HG03103 (cell line): ENCODE data around the gene OBSCN.
"Not testable (repeated sequence)": the region's sequence is repeated elsewhere in the genome, so short reads cannot be mapped to it uniquely, and the experiment has no call there.

Source experiments
- ATAC-seq: cut with Tn5 transposase; IDR thresholded peaks from one replicate; pipeline ENCODE4 v1.9.1; 2021; ENCODE audit warnings: low read depth; ENCODE audit not compliant: unreplicated experiment

The OBSCN gene

DNA sequence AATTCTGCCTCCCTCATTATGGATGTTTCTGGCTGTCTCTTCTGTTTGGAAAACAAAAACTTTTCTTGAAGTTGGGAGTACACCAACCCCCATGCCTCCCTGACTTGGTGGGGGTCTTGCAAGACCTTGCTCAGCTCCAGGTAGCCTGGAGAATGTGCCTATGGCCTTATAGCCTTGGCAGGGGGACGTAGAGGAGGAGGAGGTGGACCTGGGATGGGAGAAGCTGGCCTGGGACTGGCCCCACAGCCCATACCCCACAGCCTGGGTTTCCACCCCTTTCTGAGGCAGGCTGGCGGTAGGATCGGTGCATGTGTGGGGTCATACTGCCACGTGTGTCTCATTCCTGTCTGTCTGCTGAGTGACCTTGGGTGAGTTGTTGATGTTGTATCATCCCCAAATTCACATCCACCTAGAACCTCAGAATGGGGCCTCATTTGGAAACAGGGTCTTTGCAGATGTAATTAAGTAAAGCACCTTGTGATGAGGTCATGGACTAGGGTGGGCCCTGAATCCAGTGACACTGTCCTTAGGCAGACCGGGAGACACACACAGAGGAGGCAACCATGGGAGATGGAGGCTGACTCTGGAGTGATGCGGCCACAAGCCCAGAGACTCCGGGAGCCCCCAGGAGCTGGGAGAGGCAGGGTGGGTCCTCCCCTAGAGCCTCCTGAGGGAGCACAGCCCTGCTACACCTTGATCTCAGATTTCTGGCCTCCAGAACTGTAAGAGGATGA, 18.5 kb downstream of the OBSCN start:
- ATAC-seq, result no peak

DNA sequence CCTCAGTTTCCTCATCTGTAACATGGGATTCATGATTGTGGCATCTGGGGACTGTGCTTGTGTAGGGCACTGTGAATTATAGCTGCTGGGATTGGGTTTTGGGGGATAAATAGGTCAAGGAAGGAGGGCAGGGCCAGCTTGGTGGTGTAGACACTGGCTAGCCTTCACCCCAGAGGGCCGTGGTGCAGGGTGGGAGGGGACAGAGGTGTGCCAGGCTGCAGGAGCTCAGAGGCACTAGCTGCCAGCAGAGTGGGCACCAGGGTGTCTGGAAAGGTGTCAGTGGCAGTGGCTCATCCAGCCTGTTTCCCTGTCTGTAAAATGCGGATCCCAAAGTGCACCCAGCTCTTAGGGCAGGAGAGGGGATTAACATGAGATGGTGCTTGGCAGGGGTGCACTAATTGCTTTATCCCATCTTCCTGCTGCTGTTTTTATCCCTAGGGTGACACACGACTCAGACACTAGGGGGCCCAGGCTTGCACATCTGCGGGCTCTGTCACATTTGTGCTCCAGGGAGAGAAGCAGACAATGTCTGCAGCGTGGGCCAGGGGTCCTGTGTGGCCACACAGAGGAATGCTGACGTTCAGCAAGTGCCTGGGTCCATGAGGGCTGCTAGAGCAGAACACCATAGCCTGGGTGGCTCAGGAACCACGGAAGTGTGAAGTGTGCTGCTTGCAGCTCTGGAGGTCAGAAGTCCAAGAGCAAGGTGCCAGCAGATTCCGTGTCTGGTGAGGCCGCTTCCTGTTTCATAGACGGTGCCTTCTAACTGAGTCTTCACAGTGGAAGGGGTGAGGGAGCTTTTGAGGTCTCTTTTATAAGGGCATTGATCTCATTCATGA, 19.3 kb downstream of the OBSCN start:
- ATAC-seq, result no peak

DNA sequence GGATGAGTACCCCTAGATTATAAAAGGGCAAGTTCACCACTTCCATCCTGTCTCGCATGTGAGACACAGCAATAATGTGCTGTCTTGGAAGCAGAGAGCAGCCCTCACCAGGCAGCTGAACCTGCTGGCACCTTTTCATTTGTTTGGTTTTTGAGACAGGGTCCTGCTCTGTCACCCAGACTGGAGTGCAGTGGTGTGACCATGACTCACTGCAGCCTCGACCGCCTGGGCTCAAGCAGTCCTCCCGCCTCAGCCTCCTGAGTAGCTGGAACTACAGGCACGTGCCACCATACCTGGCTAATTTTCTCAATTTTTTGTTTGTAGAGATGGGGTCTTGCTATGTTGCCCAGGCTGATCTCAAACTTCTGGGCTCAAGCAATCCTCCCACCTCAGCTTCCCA, 20.3 kb downstream of the OBSCN start:
- ATAC-seq, result not testable (repeated sequence)

DNA sequence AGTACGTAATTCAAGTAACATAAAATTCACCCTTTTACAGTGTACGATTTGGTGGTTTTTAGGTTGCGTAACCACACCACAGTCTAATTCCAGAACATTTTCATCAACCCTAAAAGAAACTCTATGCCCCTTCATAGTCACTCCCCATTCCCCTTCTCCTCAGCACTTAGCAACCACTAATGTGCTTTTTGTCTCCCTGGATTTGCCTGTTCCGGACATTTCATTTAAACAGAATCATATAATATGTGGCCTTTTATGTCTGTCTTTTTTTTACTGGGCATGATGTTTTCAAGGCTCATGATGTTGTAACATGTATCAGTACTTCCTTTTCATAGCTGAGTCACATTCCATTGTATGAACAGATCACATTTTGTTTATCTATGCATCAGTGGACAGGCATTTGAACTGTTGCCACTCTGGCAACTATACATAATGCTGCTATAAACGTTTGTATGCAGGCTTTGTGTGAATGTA, 20.8 kb downstream of the OBSCN start:
- ATAC-seq, result no peak

DNA sequence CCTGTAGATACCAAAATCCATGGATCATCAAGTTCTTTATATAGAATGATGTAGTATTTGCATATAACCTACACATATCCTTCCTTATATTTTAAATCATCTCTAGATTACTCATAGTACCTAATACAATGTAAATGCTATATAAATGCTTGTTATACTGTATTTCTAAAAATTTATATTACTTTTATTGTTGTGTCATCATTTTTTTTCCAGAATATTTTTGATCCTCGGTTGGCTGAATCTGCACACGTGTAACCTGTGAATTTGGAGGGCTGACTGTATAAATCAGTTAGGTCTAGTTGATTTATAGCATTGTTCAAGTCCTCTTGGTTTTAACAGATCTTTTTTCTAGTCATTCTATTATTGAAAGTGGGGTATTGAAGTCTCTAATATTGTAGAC, 23.3 kb downstream of the OBSCN start:
- ATAC-seq, result no peak

DNA sequence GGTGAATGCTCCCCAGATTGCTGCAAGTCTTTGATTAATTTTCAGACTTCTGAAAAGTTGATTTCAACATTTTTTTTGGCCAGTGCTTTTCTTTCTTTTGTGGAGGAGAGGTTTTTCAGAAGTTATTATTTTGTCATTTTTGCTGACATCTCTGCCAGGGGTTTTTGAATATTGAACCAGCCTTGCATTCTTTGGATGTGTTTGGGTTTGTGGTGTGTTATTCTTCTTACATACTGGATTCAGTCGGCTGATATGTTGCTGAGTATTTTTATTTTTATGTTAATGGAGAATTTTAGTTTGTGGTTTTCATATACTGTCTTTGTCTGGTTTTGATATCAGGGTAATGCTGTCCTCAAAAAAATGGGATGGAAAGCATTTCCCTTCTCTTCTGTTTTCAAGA, 25.3 kb downstream of the OBSCN start:
- ATAC-seq, result no peak

DNA sequence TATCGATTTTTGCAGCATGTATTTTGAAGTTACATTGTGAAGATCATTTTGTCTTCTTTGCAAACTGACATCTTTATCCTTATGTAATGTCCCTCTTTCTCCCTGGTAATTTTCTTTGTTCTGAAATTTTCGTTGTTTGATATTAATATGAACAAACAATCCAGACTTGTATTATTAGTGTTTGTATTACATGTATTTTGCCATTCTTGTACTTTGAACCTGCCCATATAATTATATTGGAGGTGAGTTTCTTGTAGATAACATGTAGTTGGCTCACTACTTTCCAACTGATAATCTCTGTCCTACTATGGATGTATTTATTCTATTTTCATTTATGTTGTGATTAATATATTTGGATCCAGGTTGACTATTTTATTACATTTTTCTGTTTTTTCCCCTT, 27.1 kb downstream of the OBSCN start:
- no peak for ATAC-seq

DNA sequence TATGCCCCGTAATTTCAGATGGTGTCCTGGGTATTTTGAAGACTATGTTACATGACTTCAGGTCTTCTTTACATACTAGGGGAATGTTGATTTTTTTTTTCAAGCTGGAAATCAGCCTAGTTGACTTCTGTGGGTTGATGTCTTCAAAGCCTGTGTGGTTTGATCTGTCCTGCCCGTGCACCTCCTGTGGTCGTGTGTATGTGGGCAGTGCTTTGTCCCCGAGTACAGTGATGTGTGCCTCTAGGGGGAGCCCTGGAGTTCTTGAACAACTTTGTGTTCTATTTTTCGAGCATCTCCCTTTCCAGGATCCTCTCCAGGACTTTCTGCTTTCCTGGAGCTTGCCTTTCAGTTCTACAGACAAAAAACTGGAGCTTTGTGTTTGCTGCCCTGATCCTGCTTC, 28.9 kb downstream of the OBSCN start:
- no peak for ATAC-seq

DNA sequence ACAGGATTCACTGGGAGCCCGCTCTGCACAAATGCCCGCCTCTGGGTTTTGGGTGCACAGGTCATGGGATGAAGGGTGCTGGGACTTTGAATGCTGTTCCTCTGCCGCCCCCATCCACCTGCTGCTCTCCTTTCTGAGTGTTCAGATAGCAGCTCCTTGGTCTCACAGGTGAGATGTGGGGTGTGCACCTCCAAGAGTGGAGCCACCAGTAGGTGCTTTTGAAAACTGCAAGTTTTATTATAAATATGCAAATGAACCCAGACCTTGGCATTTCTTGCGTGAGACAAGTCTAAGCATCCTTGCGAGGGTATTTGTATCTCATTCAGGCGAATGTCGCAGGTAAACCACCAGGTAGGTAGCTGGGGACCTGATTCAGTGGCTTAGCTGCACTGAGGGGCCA, 30.2 kb downstream of the OBSCN start:
- ATAC-seq, result no peak

DNA sequence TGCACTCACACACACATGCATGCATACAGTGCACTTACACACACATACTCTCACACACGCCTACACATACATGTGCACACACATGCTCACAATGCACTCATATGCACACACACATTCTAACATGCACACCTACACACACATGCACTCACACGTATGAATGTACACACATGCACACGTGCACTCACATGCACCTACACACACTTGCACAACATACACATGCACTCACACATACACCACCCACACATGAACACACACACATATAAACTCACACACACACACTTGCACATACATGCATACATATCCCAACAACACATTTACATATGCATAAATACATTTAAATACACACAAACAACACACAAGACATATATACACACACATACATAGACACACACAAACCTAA, 30.6 kb downstream of the OBSCN start:
- no peak for ATAC-seq

DNA sequence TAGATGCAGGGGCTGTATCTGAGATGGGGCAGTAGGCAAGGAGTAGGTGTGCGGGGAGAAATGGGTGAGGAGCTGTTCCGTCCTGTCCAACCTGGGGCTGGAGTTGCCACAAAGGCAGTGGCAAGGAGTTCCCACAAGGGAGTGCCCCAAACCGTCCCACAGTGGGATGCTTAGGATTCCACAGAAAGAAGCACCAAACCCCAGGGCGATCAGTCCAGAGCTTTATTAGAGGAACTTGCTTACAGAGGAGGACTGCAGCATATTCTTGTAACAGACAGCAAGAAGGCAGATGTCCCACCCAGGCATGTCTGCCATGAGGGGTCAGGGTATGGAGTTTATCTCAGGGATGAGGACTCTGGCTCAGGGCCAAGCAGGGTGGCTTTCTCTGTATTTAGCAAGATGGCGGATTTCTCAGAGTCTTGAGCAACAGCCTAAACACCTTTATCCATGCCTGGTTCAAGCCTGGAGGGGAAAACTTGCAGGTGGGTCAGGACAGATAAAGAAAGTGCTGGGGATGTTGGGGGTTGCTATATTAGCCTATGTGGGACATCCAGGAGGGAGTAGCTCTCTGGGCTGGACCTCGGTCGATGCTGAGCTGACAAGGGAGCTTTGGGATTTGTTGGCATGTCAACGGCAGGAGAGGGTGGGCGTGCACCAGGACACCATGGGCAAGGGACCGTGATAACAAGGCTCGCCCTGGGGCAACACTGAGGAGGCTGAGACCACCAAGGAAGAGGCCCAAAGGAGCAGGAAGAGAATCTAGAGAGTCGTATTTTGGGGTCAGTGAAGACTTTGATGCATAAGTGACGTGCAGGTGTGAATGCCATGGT, 32.8 kb downstream of the OBSCN start:
- ATAC-seq, result no peak

DNA sequence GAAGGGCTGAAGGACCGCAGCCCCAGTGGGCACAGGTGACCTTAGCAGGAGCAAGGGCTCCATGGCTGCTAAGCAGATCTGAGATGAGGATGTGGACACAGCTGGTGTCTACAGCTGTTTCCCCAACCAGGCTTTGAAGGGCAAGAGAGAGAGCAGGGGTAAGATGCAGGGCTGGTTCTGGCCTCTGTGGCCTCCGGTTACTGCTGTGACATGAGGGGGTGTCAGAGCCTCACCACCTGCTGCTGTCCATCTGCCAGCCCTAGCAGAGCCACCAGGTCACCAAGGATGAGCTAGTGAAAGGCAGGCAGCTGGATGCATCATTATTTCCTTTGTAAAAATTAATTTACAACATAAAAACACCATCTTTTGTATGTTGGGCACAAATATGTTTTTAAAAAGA, 33.4 kb downstream of the OBSCN start:
- no peak for ATAC-seq

DNA sequence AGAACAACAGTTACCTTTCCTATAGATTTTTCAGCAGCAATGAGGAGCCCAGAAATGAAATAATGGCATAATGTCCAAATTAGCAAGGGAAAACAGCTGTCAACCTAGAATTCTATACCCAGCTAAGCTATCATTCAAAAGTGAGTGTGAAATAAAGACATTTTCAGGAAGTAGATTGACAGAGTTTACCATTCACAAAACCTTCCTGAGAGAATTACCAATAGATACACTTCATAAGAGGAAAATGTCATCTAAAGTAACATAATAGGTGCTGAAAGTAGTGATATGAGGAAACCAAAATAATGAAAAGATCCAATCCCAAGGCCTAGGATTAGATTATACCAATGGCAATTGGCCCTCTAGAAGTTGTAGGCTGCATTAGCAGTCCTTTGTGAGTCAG, 34.6 kb downstream of the OBSCN start:
- ATAC-seq, result no peak

DNA sequence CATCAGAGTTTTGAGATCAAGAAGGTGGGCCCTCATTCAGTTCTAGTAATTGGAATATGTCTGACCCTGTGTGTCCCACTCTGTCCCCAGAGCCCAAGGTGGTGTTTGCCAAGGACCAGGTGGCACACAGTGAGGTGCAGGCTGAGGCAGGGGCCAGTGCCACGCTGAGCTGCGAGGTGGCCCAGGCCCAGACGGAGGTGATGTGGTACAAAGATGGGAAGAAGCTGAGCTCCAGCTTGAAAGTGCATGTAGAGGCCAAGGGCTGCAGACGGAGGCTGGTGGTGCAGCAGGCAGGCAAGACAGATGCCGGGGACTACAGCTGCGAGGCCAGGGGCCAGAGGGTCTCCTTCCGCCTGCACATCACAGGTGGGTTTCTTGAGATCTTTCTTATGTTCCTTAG, 35.2 kb downstream of the OBSCN start:
- no peak for ATAC-seq

DNA sequence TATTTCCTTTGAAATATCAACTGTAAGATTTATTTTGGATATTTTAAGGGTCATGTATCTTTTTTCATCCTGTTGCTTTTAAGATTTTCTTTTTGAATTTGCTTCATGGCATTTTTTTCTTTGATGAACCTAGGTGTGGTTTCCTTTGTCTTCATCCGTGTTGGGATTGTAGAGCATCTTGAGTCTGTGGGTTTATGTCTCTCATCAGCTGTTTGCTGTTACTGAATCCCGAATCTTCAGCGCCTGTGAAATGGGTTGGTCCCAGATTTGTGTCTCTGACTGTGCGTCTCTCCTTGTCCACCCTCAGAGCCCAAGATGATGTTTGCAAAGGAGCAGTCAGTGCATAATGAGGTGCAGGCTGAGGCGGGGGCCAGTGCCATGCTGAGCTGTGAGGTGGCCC, 36.1 kb downstream of the OBSCN start:
- ATAC-seq, result not testable (repeated sequence)

DNA sequence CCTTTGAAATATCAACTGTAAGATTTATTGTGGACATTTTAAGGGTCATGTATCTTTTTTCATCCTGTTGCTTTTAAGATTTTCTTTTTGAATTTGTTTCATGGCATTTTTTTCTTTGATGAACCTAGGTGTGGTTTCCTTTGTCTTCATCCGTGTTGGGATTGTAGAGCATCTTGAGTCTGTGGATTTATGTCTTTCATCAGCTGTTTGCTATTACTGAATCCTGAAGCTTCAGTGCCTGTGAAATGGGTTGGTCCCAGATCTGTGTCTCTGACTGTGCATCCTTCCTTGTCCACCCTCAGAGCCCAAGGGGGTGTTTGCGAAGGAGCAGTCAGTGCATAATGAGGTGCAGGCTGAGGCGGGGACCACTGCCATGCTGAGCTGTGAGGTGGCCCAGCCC, 37.3 kb downstream of the OBSCN start:
- ATAC-seq, result no peak

DNA sequence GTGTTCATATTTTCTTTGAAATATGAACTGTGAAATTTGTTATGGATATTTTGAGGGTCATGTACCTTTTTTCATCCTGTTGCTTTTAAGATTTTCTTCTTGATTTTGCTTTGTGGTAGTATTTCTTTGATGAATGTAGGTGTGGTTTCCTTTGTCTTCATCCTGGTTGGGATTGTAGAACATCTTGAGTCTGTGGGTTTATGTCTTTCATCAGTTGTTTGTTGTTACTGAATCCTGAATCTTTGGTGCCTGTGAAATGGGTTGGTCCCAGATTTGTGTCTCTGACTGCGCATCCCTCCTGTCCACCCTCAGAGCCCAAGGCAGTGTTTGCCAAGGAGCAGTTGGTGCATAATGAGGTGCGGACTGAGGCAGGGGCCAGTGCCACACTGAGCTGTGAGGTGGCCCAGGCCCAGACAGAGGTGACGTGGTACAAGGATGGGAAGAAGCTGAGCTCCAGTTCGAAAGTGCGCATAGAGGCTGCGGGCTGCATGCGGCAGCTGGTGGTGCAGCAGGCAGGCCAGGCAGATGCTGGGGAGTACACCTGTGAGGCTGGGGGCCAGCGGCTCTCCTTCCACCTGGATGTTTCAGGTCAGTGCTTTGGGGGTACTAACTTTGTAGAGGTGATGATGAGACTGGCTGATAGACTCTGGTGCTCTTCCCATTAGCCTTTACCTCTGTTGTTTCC, 38.5 kb downstream of the OBSCN start:
- no peak for ATAC-seq

DNA sequence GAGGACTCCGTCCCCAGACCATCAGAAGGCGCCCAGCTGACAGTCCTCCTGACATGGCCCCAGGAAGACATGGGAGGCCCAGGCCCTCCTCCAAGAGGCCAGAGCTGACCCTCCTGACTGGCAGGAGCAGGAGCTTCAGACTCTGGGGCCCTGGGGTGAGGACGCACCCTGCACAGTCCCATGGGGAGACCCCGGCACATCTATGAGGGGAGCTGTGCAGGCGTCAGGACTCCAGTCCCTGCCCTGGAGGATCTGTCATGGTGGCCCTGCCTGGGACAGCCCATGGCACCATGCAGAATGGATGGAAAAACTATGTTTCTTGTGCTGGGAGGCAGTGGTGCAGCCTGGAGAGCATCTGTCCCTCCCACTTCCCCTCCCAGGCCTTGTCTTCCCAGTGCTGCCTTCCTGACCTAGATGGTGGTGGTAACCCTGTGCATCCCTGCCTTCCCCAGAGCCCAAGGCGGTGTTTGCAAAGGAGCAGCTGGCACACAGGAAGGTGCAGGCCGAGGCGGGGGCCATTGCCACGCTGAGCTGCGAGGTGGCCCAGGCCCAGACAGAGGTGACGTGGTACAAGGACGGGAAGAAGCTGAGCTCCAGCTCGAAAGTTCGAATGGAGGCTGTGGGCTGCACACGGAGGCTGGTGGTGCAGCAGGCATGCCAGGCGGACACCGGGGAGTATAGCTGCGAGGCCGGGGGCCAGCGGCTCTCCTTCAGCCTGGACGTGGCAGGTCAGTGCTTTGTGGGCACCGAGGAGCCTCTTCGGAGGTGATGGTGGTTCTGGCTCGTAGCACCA, 41.9 kb downstream of the OBSCN start:
- no peak for ATAC-seq

DNA sequence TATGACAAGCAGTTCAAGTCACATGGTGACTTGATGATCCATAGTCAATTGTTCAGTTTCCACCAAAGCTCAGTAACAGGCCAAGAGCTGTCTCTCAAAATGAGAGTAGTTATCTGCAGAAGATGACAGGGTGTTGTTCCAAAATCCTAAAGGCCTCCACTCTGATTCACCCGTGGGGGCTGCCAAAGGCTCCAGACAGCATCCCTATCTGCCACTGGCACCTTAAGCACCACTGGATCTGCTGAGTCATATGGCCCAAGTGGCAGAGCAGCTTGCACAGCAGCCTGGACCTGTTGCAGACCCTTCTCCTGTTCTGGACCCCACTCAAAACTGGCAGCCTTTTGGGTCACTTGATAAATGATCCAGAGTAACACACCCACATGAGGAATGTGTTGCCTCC, 44.6 kb downstream of the OBSCN start:
- ATAC-seq, result not testable (repeated sequence)
